Putamen (tissue), 1 donor: Measurements from ENCODE around the gene ACSM5.

Experiments
- DNase-seq: peaks from one replicate; pipeline ENCODE4 v3.0.0-alpha.2; 2016; ENCODE audit warnings: low spot score

Gene ACSM5

DNA sequence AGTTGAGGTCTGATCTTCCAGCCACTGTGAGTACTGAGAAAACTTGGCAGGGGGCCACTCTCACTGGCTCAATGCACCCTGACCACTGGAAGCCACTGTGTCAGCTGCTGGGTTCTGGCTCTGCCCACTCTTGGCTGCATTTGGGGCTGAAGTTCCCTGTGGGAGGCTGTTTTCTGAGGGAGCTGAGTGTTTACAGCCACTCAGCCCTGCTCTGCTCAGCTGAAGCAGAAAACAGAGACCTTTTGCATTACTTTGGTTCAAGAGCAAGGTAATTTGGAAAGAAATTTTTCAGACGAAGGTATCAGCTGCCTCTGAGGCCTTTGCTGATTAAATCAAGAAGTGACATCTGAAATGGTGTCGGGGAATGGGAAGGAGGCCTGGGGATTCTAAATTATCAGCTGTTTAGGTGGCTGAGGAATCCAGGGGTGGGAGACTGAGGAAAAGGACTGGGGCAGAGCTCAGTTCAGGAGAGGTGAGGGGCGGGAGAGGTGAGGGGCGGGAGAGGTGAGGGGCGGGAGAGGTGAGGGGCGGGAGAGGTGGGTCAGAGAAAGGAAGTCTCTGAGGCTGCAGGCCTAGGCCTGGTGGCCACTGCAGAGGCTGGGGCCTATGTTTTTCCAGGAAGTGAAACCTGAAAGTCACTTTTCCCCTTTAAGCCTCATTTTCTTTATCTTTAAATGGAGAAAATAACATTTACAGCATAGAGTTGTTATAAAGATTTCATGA lies at the start of gene ACSM5:
Gene ACSM5, plus strand, starts transcription at position 137 of the 723 bp plus-strand sequence. CDS start 1,951 bp downstream, outside the sequence.
- DNase-seq: peak; percentile 48

- DNase-seq: no peak
These were observed 49.3 kb upstream of the ACSM5 start for GRCh38 chr16:20359997-20360396.

DNA sequence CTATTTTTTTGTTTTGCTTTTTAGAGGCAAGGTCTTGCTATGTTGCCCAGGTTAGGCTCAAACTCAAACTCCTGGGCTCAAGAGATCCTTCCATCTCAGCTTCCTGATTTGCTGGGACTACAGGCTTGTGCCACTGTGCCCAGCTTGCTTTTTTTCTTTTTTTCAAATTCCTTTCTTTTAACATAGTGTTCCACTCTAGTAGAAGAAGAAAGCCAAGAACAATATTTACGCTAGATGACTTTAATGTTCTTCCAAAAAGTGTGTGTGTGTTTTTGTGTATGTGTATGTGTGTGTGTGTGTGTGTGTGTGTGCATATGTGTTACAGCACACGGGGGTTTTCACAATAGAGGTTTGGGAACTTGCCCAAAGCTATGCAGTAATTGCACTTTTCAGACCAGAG lies 46.1 kb upstream of the ACSM5 start:
- no peak for DNase-seq

GRCh38 chr16:20364051-20364450 lies 45.3 kb upstream of the ACSM5 start:
- no peak for DNase-seq

- DNase-seq: no peak
These were observed 39.8 kb upstream of the ACSM5 start for GRCh38 chr16:20369452-20370054.

GRCh38 chr16:20372701-20373100 lies 36.6 kb upstream of the ACSM5 start:
- no peak for DNase-seq

GRCh38 chr16:20377181-20377580 lies 32.2 kb upstream of the ACSM5 start:
- no peak for DNase-seq

DNA sequence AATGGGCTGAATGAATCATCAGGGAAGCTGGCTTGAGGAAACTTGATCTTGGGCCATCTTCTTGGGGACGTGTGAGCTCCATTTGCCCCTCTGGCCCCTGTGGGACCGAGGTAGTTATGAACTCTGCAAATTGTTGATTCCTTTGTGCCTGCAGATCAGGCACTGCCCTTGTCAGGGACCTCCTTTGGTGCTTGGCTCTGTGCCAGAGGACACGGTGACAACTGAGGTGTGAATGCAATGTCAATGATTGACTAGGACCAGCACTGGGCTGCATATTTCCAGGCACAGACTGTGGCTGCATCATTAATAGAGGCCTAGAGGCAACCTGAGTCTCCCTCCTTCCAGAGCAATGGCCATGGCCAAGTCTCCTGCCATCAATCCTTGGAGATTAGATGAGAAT lies 28.6 kb upstream of the ACSM5 start:
- DNase-seq: no peak

DNA sequence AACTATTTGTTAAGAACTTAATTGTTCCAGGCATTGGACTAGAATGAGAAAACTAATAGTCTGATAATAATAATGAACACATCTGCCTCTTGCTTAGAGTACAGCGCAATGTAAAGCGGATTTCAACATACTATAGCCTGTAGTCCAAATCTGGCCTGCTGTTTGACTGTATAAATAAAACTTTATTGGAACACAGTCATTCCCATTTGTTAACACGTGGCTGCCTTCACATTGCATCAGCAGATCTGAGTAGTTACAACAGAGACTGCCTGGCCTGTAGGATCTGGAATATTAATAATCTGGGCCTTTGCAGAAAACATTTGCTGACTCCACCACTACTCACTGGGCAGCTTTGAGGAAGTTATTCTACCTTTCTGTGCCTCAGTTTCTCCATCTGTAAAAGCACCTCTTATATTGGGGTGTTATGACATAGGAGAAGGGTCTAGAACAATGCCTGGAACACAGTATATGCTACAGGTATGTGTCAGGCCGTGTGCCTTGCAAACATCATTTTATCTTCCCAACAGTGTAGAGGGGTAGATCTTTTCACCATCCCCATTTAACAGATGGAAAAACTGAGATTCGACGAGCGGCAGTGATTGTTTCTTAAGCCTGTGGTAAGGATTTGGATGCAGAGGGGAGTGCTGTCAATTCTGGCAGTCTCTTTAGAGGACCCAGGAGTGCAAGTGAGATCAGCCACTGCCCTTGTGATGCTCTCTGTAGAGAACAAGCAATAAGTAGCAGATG lies 27.0 kb upstream of the ACSM5 start:
- DNase-seq: no peak

- peak; percentile 53 for DNase-seq
These were observed 26.0 kb upstream of the ACSM5 start for GRCh38 chr16:20383106-20384029.

DNA sequence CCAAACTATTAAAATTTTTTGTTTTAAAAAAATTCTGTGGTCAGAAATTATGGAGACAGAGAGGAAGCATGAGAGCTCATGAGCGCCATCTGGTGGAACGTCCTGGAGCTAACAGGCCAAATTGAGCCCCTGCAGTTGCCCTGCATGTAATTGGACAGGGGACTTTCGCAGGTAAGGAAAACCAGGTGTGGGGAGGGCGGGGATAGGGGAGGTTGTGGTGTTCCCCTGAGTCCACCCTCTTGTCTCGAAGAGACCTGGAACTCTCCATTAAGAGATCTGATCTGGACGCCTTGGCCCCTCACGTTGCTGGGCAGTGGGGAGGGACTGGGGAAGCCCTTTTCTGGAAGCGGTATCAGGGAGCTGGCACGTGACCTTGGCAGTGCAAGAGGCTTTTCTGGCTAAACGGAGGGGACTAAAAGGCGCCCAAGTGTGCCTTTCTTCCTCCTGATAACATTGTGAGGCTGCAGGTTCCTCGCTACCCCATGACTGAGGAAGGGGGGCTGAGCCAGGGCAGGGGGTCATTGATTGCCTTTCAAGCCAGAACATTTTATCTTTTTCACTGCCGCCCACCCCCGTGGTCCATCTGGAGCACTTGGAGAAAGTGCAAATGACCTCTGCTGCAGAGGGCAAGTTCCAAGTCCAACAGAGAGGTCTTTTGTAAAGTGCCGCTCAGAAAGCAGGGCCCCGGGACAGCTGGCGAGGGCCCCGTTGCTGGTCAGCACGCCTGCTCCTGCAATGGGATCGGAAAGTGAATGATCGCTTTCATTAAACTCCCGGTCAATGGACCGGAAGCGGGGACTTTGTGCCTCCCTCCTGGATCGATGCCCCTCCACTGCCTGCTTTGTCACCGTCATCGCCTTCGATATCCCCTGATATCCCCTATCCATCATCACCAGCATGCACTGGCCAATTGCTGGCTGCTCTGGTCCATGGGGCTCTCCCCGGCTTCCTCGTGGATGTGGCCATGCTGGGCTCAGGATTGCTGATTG lies 23.2 kb upstream of the ACSM5 start:
- peak; percentile 49 for DNase-seq

GRCh38 chr16:20387978-20388377 lies 21.4 kb upstream of the ACSM5 start:
- DNase-seq: no peak

- DNase-seq: no peak
These were observed 20.5 kb upstream of the ACSM5 start for GRCh38 chr16:20388854-20389253.

DNA sequence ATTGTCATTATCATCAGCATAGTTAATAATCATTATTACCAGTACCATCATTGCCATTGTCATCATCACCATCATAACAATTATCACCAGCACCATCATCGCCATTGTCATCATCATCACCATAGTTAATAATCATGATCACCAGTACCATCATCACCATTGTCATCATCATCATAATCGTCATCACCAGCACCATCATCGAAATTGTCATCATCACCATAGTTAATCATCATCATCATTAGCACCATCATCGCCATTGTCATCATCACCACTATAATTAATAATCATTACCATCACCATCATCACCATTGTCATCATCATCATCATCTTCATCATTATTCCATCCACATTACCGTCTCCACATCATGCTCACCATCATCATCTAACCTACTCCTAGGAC lies 18.3 kb upstream of the ACSM5 start:
- DNase-seq: no peak

DNA sequence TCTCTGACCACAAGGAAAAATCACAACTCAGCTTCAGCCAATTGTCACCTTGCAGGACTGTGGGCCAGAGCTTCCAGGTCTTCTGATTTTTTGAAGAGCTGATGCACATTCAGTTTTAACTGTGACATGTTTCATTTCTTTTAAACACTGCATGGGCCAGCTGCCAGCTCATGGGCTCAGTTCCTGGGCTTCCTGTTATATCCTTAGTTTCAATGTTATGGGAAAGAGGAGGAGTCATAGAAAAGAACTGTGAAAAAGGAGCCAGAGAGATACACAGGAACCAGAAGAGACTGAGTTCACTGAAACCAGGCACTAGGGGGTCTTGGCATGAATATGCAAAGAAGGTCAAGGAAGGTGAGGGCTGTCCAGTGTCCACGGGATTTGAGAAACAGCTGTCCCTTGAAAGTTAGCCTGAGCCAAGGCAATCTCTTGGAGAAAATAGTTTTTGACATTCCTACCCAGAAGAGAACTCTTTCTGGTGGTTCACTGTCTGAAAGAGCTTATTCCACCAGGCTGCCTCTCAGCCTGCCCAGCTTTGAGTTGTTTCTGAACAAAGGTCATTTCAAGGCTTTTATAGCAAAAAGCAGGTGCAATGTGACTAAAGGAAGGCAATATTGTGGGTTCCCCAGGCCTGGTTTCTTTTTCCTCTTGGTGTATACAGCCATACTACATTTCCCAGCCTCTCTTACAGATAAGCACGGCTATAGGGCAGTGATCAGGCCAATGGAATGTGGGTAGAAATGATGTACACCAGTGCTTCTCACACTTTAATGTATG lies 15.3 kb upstream of the ACSM5 start:
- no peak for DNase-seq

GRCh38 chr16:20395946-20396345 lies 13.4 kb upstream of the ACSM5 start:
- DNase-seq: no peak

GRCh38 chr16:20396846-20397467 lies 12.4 kb upstream of the ACSM5 start:
- no peak for DNase-seq

- DNase-seq: no peak
These were observed 11.8 kb upstream of the ACSM5 start for GRCh38 chr16:20397468-20398074.

- DNase-seq: no peak
These were observed 10.7 kb upstream of the ACSM5 start for GRCh38 chr16:20398603-20399002.
